Ramos (cell line): ENCODE results near the gene RBFOX1.

Experiments used
- in situ Hi-C: fragments of 300-500 bp; cut with MboI; formaldehyde crosslinking; loops from one replicate; pipeline ENCODE4 v1.14.3; 2022; ENCODE audit warnings: low sequenced_read_pairs; ENCODE audit not compliant: unreplicated experiment

Gene RBFOX1

DNA sequence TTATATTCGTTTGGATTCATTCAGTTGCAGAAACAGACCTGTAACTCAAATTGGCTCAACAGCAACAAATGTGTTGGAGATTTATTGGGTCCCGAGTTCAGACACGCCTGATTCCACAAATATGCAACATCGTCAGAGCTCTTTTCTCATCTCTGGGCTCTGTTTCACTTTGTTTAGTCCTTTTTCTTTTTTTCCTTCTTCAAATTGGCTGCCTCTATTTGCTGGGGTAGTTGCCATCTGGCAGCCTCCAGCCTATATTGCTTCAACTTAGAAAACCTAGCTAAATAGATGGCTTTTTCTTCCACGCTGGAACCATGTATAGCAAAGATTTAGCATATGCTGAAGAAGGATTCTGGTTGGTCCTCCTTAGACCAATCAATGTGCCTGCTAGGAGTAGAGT, 398.5 kb downstream of the RBFOX1 start:
- in situ Hi-C loops: no loop called here

DNA sequence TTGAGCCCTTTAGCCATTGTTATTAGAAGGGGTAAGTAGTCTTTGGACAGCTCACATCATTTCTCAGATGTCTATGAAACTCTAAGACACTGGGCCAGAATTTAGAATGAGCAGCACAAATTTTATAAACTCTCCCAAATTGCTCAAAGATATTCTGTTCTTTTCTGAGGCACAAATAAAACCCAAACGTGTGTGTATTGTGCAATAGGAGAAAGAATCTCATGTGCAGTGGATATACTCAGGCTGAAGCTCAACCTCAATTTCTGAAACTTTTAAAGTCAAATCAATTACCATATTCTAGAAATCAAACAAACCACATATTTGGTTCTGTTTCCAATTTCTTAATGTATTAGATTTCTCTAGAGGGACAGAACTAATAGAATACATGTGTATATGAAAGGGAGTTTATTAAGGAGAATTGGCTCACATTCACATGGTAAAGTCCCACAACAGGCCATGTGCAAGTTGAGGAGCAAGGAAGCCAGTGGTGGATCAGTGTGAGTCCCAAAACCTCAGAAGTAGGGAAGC, 403.6 kb downstream of the RBFOX1 start:
- in situ Hi-C loops: no loop called here

GRCh38 chr16:7742626-7743025, 410.0 kb downstream of the RBFOX1 start:
- in situ Hi-C loops: no loop called here

- in situ Hi-C loops: no loop called here
Measured at GRCh38 chr16:7744546-7745264, 412.1 kb downstream of the RBFOX1 start.

GRCh38 chr16:7745276-7745675, 412.6 kb downstream of the RBFOX1 start:
- in situ Hi-C loops: no loop called here

DNA sequence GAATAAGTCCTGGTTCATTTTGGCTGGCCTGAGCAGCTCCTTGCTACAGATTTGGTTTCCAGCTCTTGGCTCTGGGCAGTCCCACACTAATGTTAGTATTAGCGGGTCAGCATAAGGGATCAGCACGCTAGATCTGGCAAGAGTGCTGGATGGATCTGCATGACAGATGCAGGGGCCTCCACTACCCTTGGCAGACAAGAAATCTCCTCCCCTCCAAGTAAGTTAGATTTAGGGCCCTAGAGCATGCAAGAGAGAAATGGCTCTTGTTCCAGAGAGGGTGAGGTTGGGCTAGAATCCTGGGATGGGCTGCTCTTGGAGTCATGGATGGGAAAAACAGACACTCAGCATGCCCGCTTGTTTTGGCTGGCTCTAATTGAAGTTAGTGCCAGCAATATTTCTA, 414.3 kb downstream of the RBFOX1 start:
- in situ Hi-C loops: no loop called here

DNA sequence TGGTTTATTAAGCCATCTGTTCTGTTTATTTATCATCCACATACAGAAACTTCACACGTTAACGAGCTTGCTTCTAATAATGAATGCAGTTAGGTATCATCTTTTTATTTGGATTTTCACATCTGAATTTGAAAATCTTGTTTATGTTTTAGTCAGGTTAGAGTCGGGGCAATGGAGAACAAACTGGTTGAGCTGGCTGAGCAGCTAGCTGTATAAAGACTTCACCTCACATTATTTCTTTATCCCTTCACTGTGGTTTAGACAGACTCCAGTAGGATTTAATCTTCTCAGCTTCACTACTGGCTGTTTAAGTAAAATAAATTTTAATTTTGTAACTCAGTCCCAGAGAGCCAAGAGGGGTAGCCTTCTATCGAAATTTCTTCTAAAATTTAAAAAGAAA, 415.9 kb downstream of the RBFOX1 start:
- in situ Hi-C loops: no loop called here

DNA sequence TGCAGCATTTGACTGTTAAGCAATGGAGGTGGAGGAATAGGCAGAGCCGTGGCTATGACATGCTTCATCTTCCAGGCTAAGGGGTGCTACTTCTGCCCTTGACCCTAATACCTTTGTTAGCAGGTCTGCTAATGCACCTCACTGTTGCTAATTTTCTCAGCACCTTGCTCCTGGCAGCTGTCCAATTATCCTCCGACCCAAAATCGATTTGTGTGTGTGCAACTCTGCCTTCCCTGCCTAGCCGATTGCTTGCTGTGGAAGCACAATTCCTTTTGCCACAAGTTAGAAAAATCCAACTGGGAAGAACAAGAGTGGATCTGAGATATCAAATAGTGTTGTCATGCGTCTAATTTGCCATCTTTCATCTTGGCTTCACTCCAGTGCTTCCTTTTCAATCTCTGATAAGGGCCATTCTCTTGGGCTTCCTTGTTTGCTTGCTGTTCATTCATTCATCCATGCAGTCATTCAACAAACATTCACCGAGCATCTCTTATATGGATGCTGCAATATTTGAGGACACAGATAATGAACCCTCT, 422.8 kb downstream of the RBFOX1 start:
- in situ Hi-C loops: no loop called here
